ENCODE measurements around the gene FYN.

Gene FYN

GRCh38 chr6:111810294-111811131, 62.7 kb downstream of the FYN start:
- CTCF ChIA-PET, result interaction anchor here (0.7 kb wide), 1 partner anchor 93 kb away, joined by 3 read pairs; no protein-coding TSS in a partner anchor
- DNase-seq, result no peak
- Histone ChIP-seq H3K9me3 (ENCODE audit: control extremely low read depth in 1 of 5, control insufficient read depth in 4 of 5, insufficient read depth in 2 of 5, low read depth in 1 of 5, low read length in 4 of 5) (no peaks in the 10 kb centered on the region), H3K36me3 (ENCODE audit: control insufficient read depth in 4 of 4, insufficient read depth in 4 of 4, low read length in 3 of 4) (peaks cover 0 to 5% (median 2%) of the 10 kb centered on the region in 4 experiments), H3K27me3 (replicated peaks in 2 of 5; ENCODE audit: control insufficient read depth in 4 of 5, insufficient read depth in 5 of 5, low read length in 4 of 5) (no peaks in the 10 kb centered on the region), H3K27ac (ENCODE audit: insufficient read depth in 1 of 2, low read depth in 1 of 2, low read length in 2 of 2, poor library complexity in 1 of 2, severe bottlenecking in 2 of 2) (no peak overlapping the region), H3K4me1 (ENCODE audit: control extremely low read depth in 1 of 4, control insufficient read depth in 4 of 4, insufficient read depth in 4 of 4, low read length in 3 of 4) (peaks cover 0 to 12% (median 6%) of the 10 kb centered on the region in 4 experiments), H3K4me3 (ENCODE audit: control insufficient read depth in 1 of 7, extremely low read depth in 1 of 7, insufficient read depth in 4 of 7, low read depth in 2 of 7, low read length in 6 of 7) (no peak overlapping the region)
- WGBS (ENCODE audit: insufficient coverage), result 96% methylated on average over 6 of the region's 10 CpGs
- POLR2A ChIA-PET, result no interaction called here

- Histone ChIP-seq H3K27ac (ENCODE audit: insufficient read depth in 1 of 2, low read depth in 1 of 2, low read length in 2 of 2, poor library complexity in 1 of 2, severe bottlenecking in 2 of 2) (no peak overlapping the region), H3K9me3 (ENCODE audit: control extremely low read depth in 1 of 5, control insufficient read depth in 4 of 5, insufficient read depth in 2 of 5, low read depth in 1 of 5, low read length in 4 of 5) (no peaks in the 10 kb centered on the region), H3K27me3 (replicated peaks in 2 of 5; ENCODE audit: control insufficient read depth in 4 of 5, insufficient read depth in 5 of 5, low read length in 4 of 5) (no peaks in the 10 kb centered on the region), H3K36me3 (ENCODE audit: control insufficient read depth in 4 of 4, insufficient read depth in 4 of 4, low read length in 3 of 4) (peaks cover 0 to 5% (median 2%) of the 10 kb centered on the region in 4 experiments), H3K4me3 (ENCODE audit: control insufficient read depth in 1 of 7, extremely low read depth in 1 of 7, insufficient read depth in 4 of 7, low read depth in 2 of 7, low read length in 6 of 7) (no peak overlapping the region), H3K4me1 (ENCODE audit: control extremely low read depth in 1 of 4, control insufficient read depth in 4 of 4, insufficient read depth in 4 of 4, low read length in 3 of 4) (peaks cover 0 to 9% (median 6%) of the 10 kb centered on the region in 4 experiments)
- ChIA-PET POLR2A (no interaction called here), CTCF (no interaction called here)
- no peak for DNase-seq
Measured at GRCh38 chr6:111809766-111810165, 63.5 kb downstream of the FYN start.

DNA sequence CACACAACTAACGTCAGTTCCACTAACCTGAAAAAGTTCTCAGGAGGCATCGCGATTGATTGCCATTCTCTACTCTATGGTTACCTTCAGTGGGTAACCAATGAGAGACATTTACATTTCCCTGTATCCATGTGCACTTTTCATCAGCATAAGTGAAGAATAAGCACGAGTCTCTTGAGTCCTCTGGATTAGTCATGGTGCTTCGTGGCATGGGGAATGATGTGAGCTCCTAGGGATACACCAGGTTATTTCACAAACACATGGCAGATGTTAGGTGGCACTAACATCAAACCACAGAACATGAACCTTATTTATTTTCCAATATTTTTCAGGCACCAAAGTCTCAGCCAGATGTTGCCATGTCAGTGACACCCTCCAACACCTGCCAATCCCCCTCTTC, 64.0 kb downstream of the FYN start:
- Histone ChIP-seq H3K27ac (ENCODE audit: insufficient read depth in 1 of 2, low read depth in 1 of 2, low read length in 2 of 2, poor library complexity in 1 of 2, severe bottlenecking in 2 of 2) (no peak overlapping the region), H3K9me3 (ENCODE audit: control extremely low read depth in 1 of 5, control insufficient read depth in 4 of 5, insufficient read depth in 2 of 5, low read depth in 1 of 5, low read length in 4 of 5) (no peaks in the 10 kb centered on the region), H3K4me3 (ENCODE audit: control insufficient read depth in 1 of 7, extremely low read depth in 1 of 7, insufficient read depth in 4 of 7, low read depth in 2 of 7, low read length in 6 of 7) (no peak overlapping the region), H3K27me3 (replicated peaks in 2 of 5; ENCODE audit: control insufficient read depth in 4 of 5, insufficient read depth in 5 of 5, low read length in 4 of 5) (no peaks in the 10 kb centered on the region), H3K4me1 (ENCODE audit: control extremely low read depth in 1 of 4, control insufficient read depth in 4 of 4, insufficient read depth in 4 of 4, low read length in 3 of 4) (peaks cover 0 to 9% (median 6%) of the 10 kb centered on the region in 4 experiments), H3K36me3 (ENCODE audit: control insufficient read depth in 4 of 4, insufficient read depth in 4 of 4, low read length in 3 of 4) (peaks cover 0 to 5% (median 2%) of the 10 kb centered on the region in 4 experiments)
- WGBS (ENCODE audit: insufficient coverage), result 100% methylated on average over 4 of the region's 5 CpGs
- no peak for DNase-seq
- CTCF ChIA-PET, result no interaction called here
- POLR2A ChIA-PET, result no interaction called here

GRCh38 chr6:111808493-111808892, 64.8 kb downstream of the FYN start:
- Histone ChIP-seq H3K36me3 (ENCODE audit: control insufficient read depth in 4 of 4, insufficient read depth in 4 of 4, low read length in 3 of 4) (peaks cover 0 to 2% (median under 1%) of the 10 kb centered on the region in 4 experiments), H3K9me3 (ENCODE audit: control extremely low read depth in 1 of 5, control insufficient read depth in 4 of 5, insufficient read depth in 2 of 5, low read depth in 1 of 5, low read length in 4 of 5) (no peaks in the 10 kb centered on the region), H3K27ac (ENCODE audit: insufficient read depth in 1 of 2, low read depth in 1 of 2, low read length in 2 of 2, poor library complexity in 1 of 2, severe bottlenecking in 2 of 2) (no peak overlapping the region), H3K4me1 (ENCODE audit: control extremely low read depth in 1 of 4, control insufficient read depth in 4 of 4, insufficient read depth in 4 of 4, low read length in 3 of 4) (peaks cover 0 to 9% (median 6%) of the 10 kb centered on the region in 4 experiments), H3K4me3 (ENCODE audit: control insufficient read depth in 1 of 7, extremely low read depth in 1 of 7, insufficient read depth in 4 of 7, low read depth in 2 of 7, low read length in 6 of 7) (no peak overlapping the region), H3K27me3 (replicated peaks in 2 of 5; ENCODE audit: control insufficient read depth in 4 of 5, insufficient read depth in 5 of 5, low read length in 4 of 5) (no peaks in the 10 kb centered on the region)
- ChIA-PET CTCF (no interaction called here), POLR2A (no interaction called here)
- no CpG with 5 or more reads among the region's 5 CpGs for WGBS (ENCODE audit: insufficient coverage)
- no peak for DNase-seq

DNA sequence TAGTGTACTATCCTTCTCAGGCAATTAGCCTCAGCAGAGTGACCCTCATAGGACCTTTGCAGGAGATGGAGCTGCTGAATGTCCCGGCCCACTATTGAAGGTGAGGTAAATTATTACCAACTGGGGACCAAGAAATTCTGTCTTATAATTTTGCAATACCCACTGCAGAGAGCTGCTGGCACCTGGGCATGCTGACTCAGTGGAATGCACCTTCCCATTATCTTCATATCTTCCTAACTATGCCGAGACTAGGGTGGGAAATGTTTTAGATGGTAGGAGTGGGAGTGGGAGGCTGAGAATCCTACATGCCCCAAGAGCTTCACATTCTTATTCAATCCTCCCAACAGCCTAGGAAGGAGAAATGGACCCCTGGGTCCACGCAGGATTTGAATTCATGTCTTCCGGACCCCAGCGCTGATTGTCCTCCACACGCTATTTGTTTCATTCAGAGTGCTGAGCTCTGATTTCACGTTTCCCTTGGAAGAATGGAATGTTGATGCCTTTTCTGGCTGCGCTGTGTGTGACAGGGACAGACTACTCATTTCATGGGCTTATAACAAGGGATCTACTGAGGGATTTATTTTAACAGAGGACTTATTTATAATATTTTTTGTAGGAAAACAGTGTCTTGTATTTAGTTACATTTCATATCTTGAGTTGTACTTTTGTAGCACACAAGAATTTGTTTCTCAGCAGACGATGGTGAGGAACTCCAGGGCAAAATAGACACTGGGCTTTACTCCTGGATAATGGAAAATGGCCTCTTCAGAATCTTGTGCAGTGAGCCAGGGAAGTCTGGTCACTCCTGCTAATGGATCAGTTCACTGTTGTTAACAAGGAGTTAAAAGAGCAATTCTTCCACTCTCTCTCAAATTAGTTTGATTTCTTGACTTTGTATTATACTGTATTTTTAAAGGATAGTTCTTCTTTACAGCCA, 66.4 kb downstream of the FYN start:
- Histone ChIP-seq H3K36me3 (ENCODE audit: control insufficient read depth in 4 of 4, insufficient read depth in 4 of 4, low read length in 3 of 4) (no peaks in the 10 kb centered on the region), H3K4me1 (ENCODE audit: control extremely low read depth in 1 of 4, control insufficient read depth in 4 of 4, insufficient read depth in 4 of 4, low read length in 3 of 4) (peaks cover 0 to 13% (median 6%) of the 10 kb centered on the region in 4 experiments), H3K27me3 (replicated peaks in 2 of 5; ENCODE audit: control insufficient read depth in 4 of 5, insufficient read depth in 5 of 5, low read length in 4 of 5) (no peaks in the 10 kb centered on the region), H3K27ac (ENCODE audit: insufficient read depth in 1 of 2, low read depth in 1 of 2, low read length in 2 of 2, poor library complexity in 1 of 2, severe bottlenecking in 2 of 2) (no peak overlapping the region), H3K4me3 (ENCODE audit: control insufficient read depth in 1 of 7, extremely low read depth in 1 of 7, insufficient read depth in 4 of 7, low read depth in 2 of 7, low read length in 6 of 7) (no peak overlapping the region), H3K9me3 (ENCODE audit: control extremely low read depth in 1 of 5, control insufficient read depth in 4 of 5, insufficient read depth in 2 of 5, low read depth in 1 of 5, low read length in 4 of 5) (no peaks in the 10 kb centered on the region)
- ChIA-PET CTCF (interaction anchor here (1.3 to 2.2 kb wide), 3 partner anchors 9 to 80 kb away, joined by 4 to 5 read pairs (median 5); no protein-coding TSS in a partner anchor), POLR2A (no interaction called here)
- no peak for DNase-seq
- 100% methylated on average over 4 of the region's 9 CpGs for WGBS (ENCODE audit: insufficient coverage)

- POLR2A ChIA-PET, result no interaction called here
- peaks cover 0 to 13% (median 5%) of the 10 kb centered on the region in 4 experiments for H3K4me1 ChIP-seq (ENCODE audit: control extremely low read depth in 1 of 4, control insufficient read depth in 4 of 4, insufficient read depth in 4 of 4, low read length in 3 of 4)
- CTCF ChIA-PET, result interaction anchor here (0.7 to 2.2 kb wide), 6 partner anchors 10 to 223 kb away, joined by 3 to 5 read pairs (median 4); no protein-coding TSS in a partner anchor
- no peaks in the 10 kb centered on the region for H3K9me3 ChIP-seq (ENCODE audit: control extremely low read depth in 1 of 5, control insufficient read depth in 4 of 5, insufficient read depth in 2 of 5, low read depth in 1 of 5, low read length in 4 of 5)
- DNase-seq, result no peak
- H3K27ac ChIP-seq (ENCODE audit: insufficient read depth in 1 of 2, low read depth in 1 of 2, low read length in 2 of 2, poor library complexity in 1 of 2, severe bottlenecking in 2 of 2), result no peak overlapping the region
- WGBS (ENCODE audit: insufficient coverage), result 100% methylated on average over 5 of the region's 5 CpGs
- no peaks in the 10 kb centered on the region for H3K36me3 ChIP-seq (ENCODE audit: control insufficient read depth in 4 of 4, insufficient read depth in 4 of 4, low read length in 3 of 4)
- H3K4me3 ChIP-seq (ENCODE audit: control insufficient read depth in 1 of 7, extremely low read depth in 1 of 7, insufficient read depth in 4 of 7, low read depth in 2 of 7, low read length in 6 of 7), result no peak overlapping the region
- no peaks in the 10 kb centered on the region for H3K27me3 ChIP-seq (replicated peaks in 2 of 5; ENCODE audit: control insufficient read depth in 4 of 5, insufficient read depth in 5 of 5, low read length in 4 of 5)
Measured at GRCh38 chr6:111806165-111806547, 67.1 kb downstream of the FYN start.

Data from common myeloid progenitor, CD34-positive (primary cell).